ENCODE measurements around the gene CASP2.

Gene CASP2

GRCh38 chr7:143334244-143334643, 46.1 kb downstream of the CASP2 start:
- DNase-seq (ENCODE audit: low spot score), result no peak

GRCh38 chr7:143337216-143337615, 49.1 kb downstream of the CASP2 start:
- DNase-seq (ENCODE audit: low spot score), result no peak

GRCh38 chr7:143341842-143342241, 53.7 kb downstream of the CASP2 start:
- DNase-seq (ENCODE audit: low spot score), result no peak

GRCh38 chr7:143343596-143343995, 55.4 kb downstream of the CASP2 start:
- no peak for DNase-seq (ENCODE audit: low spot score)

GRCh38 chr7:143345428-143345900, 57.3 kb downstream of the CASP2 start:
- DNase-seq (ENCODE audit: low spot score), result no peak

GRCh38 chr7:143346018-143346417, 57.9 kb downstream of the CASP2 start:
- DNase-seq (ENCODE audit: low spot score), result no peak

- no peak for DNase-seq (ENCODE audit: low spot score)
These were observed 59.8 kb downstream of the CASP2 start for GRCh38 chr7:143347950-143348349.

GRCh38 chr7:143351060-143351459, 62.9 kb downstream of the CASP2 start:
- no peak for DNase-seq (ENCODE audit: low spot score)

GRCh38 chr7:143351574-143351973, 63.4 kb downstream of the CASP2 start:
- no peak for DNase-seq (ENCODE audit: low spot score)

GRCh38 chr7:143352531-143353002, 64.4 kb downstream of the CASP2 start:
- DNase-seq (ENCODE audit: low spot score), result no peak

GRCh38 chr7:143354376-143354775, 66.2 kb downstream of the CASP2 start:
- DNase-seq (ENCODE audit: low spot score), result no peak

GRCh38 chr7:143354965-143355364, 66.8 kb downstream of the CASP2 start:
- no peak for DNase-seq (ENCODE audit: low spot score)

- DNase-seq (ENCODE audit: low spot score), result no peak
These were observed 67.6 kb downstream of the CASP2 start for GRCh38 chr7:143355450-143356385.

GRCh38 chr7:143356414-143357050, 68.4 kb downstream of the CASP2 start:
- no peak for DNase-seq (ENCODE audit: low spot score)

All from AG08395 (cell line).